K562 (cell line): ENCODE results near the gene C4orf50. TPM values are rescaled to one million over a fixed set of nuclear protein-coding genes. Genes with fewer than 3 reads are reported as not detected.

Experiments used
- ATAC-seq: fragments of 200-7000 bp; cut with Tn5 transposase; 3 replicates; pipeline ENCODE4 v1.9.1; 2020; ENCODE audit warnings: moderate library complexity
- BruUV-seq: library from RNA; stranded (reverse); fragments of 400-500 nt; replicated peaks from 2 replicates; lab custom pipeline; 2021; lab: Mats Ljungman, UMichigan
- CTCF ChIA-PET: fragments of 300-600 bp; formaldehyde crosslinking; extraction: SDS; loops from one replicate; lab custom pipeline; 2021; ENCODE audit warnings: low intra/inter-chr PET ratio; lab: Yijun Ruan, JAX
- POLR2A ChIA-PET: fragments of 300-600, 350-650 bp; sonication (Branson Sonifier 250); formaldehyde crosslinking; extraction: SDS; loops from one replicate; lab custom pipeline; 2021; ENCODE audit warnings: antibody characterized with exemption, inconsistent platforms; lab: Yijun Ruan, JAX
- DNase-seq, 4 experiments: peaks; one replicate each; pipeline versions ENCODE4 v3.0.0 to v3.0.0-alpha.2; 2011 to 2018; ENCODE audit warnings: low spot score in 3 of 4, mixed read lengths in 3 of 4; ENCODE audit errors: extremely low read depth in 1 of 4
- FAIRE-seq: peaks from 2 replicates; lab custom pipeline; 2011; peaks lifted over from hg19 to GRCh38; lab: Jason Lieb, UNC
- H2AFZ ChIP-seq: 2 replicates; pipeline ENCODE4 v1.6.0; 2011; ENCODE audit warnings: low read depth, low read length, control low read depth, inconsistent platforms
- H3K27ac ChIP-seq: fragments of 200-600 bp; 3 replicates; pipeline ENCODE4 v1.8.0; 2011; ENCODE audit warnings: low read depth, mild to moderate bottlenecking, control low read depth, inconsistent platforms, low read length, moderate library complexity, mixed read lengths; ENCODE audit errors: extremely low read depth
- H3K27me3 ChIP-seq, 2 experiments: fragments of 300-600 bp in 1 of 2; 2 replicates in 1 of 2; 3 replicates in 1 of 2; pipeline versions ENCODE4 v1.6.0 to v1.8.0; 2011; ENCODE audit warnings: inconsistent platforms in 2 of 2, low read length in 2 of 2, mild to moderate bottlenecking in 1 of 2, mixed read lengths in 1 of 2, moderate library complexity in 1 of 2; ENCODE audit not compliant: control insufficient read depth in 2 of 2, insufficient read depth in 2 of 2
- H3K36me3 ChIP-seq: fragments of 300-600 bp; 3 replicates; pipeline ENCODE4 v1.8.0; 2011; ENCODE audit warnings: mild to moderate bottlenecking, low read length, inconsistent platforms; ENCODE audit not compliant: control insufficient read depth, insufficient read depth
- H3K4me1 ChIP-seq, 2 experiments: fragments of 200-600 bp in 1 of 2; replicated peaks in 1 of 2; 2 replicates in 1 of 2; 3 replicates in 1 of 2; pipeline versions ENCODE4 v1.5.1 to v1.8.0; 2011; ENCODE audit warnings: inconsistent platforms in 2 of 2, low read length in 2 of 2, mild to moderate bottlenecking in 1 of 2, mixed read lengths in 1 of 2, moderate library complexity in 1 of 2; ENCODE audit not compliant: control insufficient read depth in 2 of 2, insufficient read depth in 2 of 2
- H3K4me2 ChIP-seq: 2 replicates; pipeline ENCODE4 v1.6.1; 2011; ENCODE audit warnings: low read length, control low read depth, inconsistent platforms, mixed read lengths; ENCODE audit not compliant: insufficient read depth
- H3K4me3 ChIP-seq: fragments of 200-600 bp; sonication (generic), shearing (Covaris generic); 2 replicates; pipeline ENCODE4 v1.5.1; 2016; ENCODE audit warnings: control low read depth, inconsistent platforms
- H3K79me2 ChIP-seq: fragments of 200-600 bp; 3 replicates; pipeline ENCODE4 v1.8.0; 2011; ENCODE audit warnings: low read length, inconsistent platforms; ENCODE audit not compliant: control insufficient read depth, insufficient read depth
- H3K9ac ChIP-seq, 2 experiments: 2 replicates each; pipeline versions ENCODE4 v1.6.0 to v1.6.1; 2011; ENCODE audit warnings: low read depth in 2 of 2, low read length in 2 of 2, control low read depth in 1 of 2, inconsistent platforms in 1 of 2, mild to moderate bottlenecking in 1 of 2, mixed read lengths in 1 of 2; ENCODE audit not compliant: insufficient read depth in 1 of 2
- H3K9me1 ChIP-seq: one replicate; pipeline ENCODE4 v1.6.0; 2011; ENCODE audit warnings: inconsistent platforms, mild to moderate bottlenecking, low read length, moderate library complexity; ENCODE audit not compliant: control insufficient read depth, insufficient read depth
- H3K9me3 ChIP-seq: replicated peaks from 2 replicates; pipeline ENCODE4 v1.5.1; 2011; ENCODE audit warnings: low read depth, low read length, inconsistent platforms; ENCODE audit not compliant: control insufficient read depth, insufficient read depth
- H4K20me1 ChIP-seq: replicated peaks from 2 replicates; pipeline ENCODE4 v1.6.1; 2011; ENCODE audit warnings: low read length, inconsistent platforms, mixed read lengths; ENCODE audit not compliant: control insufficient read depth, insufficient read depth
- C11orf30 ChIP-seq: fragments of 450-650 bp; IDR thresholded peaks from 2 replicates; pipeline ENCODE4 v1.6.1; 2016; ENCODE audit warnings: low read depth, mild to moderate bottlenecking
- E2F3 ChIP-seq: fragments of 250-450 bp; sonication (Bioruptor Pico); IDR thresholded peaks from 2 replicates; pipeline ENCODE4 v1.4.0; 2020; ENCODE audit warnings: mild to moderate bottlenecking
- MEIS2 ChIP-seq: fragments of 450-650 bp; IDR thresholded peaks from 2 replicates; pipeline ENCODE4 v1.6.1; 2014; ENCODE audit warnings: mild to moderate bottlenecking; ENCODE audit not compliant: partially characterized antibody
- ZKSCAN1 ChIP-seq: fragments of 150-350 bp; IDR thresholded peaks from 2 replicates; pipeline ENCODE4 v1.6.1; 2016; ENCODE audit warnings: low read depth, low read length
- ZNF584 ChIP-seq: fragments of 200-800 bp; sonication (Bioruptor generic); IDR thresholded peaks from 2 replicates; pipeline ENCODE4 v1.6.1; 2016; ENCODE audit warnings: low read depth, mild to moderate bottlenecking, missing genetic modification characterization, missing compliant biosample characterization
- WGBS: fragments of 100-300 bp; shearing (Covaris generic); methylation state at CpG from one replicate; pipeline ENCODE4 v1.1.6; 2016; ENCODE audit warnings: low coverage, mixed read lengths; ENCODE audit not compliant: insufficient coverage; ENCODE audit errors: missing lambda C conversion rate; 5-methylcytosine and 5-hydroxymethylcytosine counted together
- in situ Hi-C: fragments of 300-500 bp; cut with MboI; formaldehyde crosslinking; loops from 4 replicates; pipeline ENCODE4 v1.15.0; 2018; ENCODE audit warnings: inconsistent platforms, mixed read lengths
- intact Hi-C: fragments of 100-400 bp; cut with micrococcal nuclease; formaldehyde crosslinking; loops from 2 replicates; pipeline ENCODE4 v1.14.2; 2022
- polyA plus RNA-seq, 8 experiments: library from polyadenylated mRNA; depleted of rRNA in 4 of 8; stranded (reverse) in 5 of 8; unstranded in 3 of 8; fragments of >200 nt; fragmentation: Nextera tagmentation in 2 of 8; fragmentation: Illumina TruSeq in 1 of 8; extraction: Ambion mirVana in 2 of 8; extraction: Trizol in 1 of 8; gene quantifications; 2 replicates each; pipeline versions ENCODE4 v1.2.1 to v1.2.3, GENCODE V29; 2011 to 2014; ENCODE audit warnings: inconsistent platforms in 1 of 8, missing spikeins in 1 of 8
- total RNA-seq, 7 experiments: library from RNA; depleted of rRNA in 6 of 7; stranded (reverse); fragments of >200 nt in 6 of 7; fragmentation: Illumina TruSeq in 2 of 7; extraction: Trizol in 2 of 7; gene quantifications; 2 replicates each; pipeline versions ENCODE4 v1.2.1 to v1.2.3, GENCODE V29; 2011 to 2021; ENCODE audit warnings: low replicate concordance in 1 of 7
- TF ChIP-seq, protein P1 (sequence below), 2 experiments: fragments of 250-450 bp in 1 of 2; fragments of 450-650 bp in 1 of 2; sonication (Bioruptor Pico) in 1 of 2; IDR thresholded peaks; 2 replicates each; pipeline versions ENCODE4 v1.6.1 to v1.8.0; 2016 to 2021; ENCODE audit warnings: mild to moderate bottlenecking in 2 of 2, moderate library complexity in 2 of 2, missing compliant biosample characterization in 1 of 2, missing genetic modification characterization in 1 of 2

C4orf50 gene
- total and polyA plus RNA-seq, 9 of the 15 experiments (the other 6 are each of a cell fraction or from before 2014, with no cell fraction given): not detected

DNA sequence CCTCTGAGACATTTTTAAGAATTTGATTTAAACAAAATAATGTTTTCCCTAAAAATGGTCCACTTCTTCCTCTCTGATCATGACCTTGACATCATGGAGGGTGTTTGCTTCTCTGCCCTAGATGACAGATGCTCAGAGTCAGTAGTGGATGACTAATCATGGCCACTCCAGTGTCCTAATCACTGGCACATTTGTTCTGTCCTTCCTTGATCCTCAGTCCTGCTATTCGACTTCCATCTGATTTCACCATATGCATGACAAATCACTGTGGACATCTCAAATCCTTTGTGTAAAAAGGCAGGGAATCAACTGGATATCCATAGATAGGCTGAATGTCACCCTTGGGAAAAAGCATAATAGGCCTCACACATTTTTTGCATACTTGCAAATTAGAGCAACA lies 134.3 kb downstream of the C4orf50 start:
- H3K4me3 ChIP-seq: no peak overlapping the region

DNA sequence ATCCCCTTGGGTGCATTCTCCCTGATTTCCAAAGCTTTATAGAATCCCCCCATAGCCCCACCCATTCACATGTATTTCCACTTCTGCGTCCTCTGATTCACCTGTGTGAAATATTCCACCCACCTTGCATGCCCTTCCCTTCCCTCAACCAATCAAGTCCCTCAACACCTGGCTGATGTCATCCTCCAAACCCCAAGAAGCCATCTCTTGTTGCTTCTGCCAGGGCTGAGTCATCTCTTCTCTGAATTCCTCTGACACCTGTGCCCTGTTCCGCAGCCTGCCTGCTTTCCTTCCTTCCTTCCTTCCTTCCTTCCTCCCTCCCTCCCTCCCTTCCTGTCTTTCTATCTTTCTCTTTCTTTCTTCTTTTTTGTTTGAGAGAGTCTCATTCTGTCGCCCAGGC lies 135.3 kb downstream of the C4orf50 start:
- DNase-seq: no peak
- Histone ChIP-seq H3K9ac (no peak overlapping the region), H3K4me2 (no peak overlapping the region), H4K20me1 (no peaks in the 10 kb centered on the region; the same call in 1 of the 2 replicates), H2AFZ (no peak overlapping the region), H3K27me3 (peaks cover 0 to 18% of the 10 kb centered on the region in 2 experiments; a peak in 2 of 5 replicates), H3K79me2 (no peaks in the 10 kb centered on the region), H3K27ac (no peak overlapping the region), H3K9me3 (no peaks in the 10 kb centered on the region), H3K4me3 (no peak overlapping the region), H3K9me1 (no peaks in the 10 kb centered on the region), H3K4me1 (peaks cover 0 to 9% of the 10 kb centered on the region in 2 experiments; a peak in 2 of 5 replicates), H3K36me3 (no peaks in the 10 kb centered on the region)
- CTCF ChIA-PET: no interaction called here
- POLR2A ChIA-PET: no interaction called here
- BruUV-seq: no TSS peak
- no peak for FAIRE-seq
- 5% methylated on average over 2 of the region's 3 CpGs for WGBS
- ATAC-seq: no peak
- in situ Hi-C loops: no loop called here
- intact Hi-C loops: no loop called here
- TF ChIP-seq MEIS2 (no peak), ZKSCAN1 (no peak), E2F3 (no peak)
- TF ChIP-seq, protein P1, sequence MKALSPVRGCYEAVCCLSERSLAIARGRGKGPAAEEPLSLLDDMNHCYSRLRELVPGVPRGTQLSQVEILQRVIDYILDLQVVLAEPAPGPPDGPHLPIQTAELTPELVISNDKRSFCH (CRISPR knock-in tag; IDR thresholded peaks at IDR 0.05): no peak
- TF ChIP-seq, protein P1 (tag; IDR thresholded peaks at IDR 0.05): no peak

More for the DNA sequence above, 134.3 kb downstream of the C4orf50 start:
- Histone ChIP-seq H3K27ac (no peak overlapping the region), H3K36me3 (no peaks in the 10 kb centered on the region), H3K9me1 (no peaks in the 10 kb centered on the region), H2AFZ (no peak overlapping the region), H3K79me2 (no peaks in the 10 kb centered on the region), H3K4me2 (no peak overlapping the region), H3K27me3 (peaks cover 0 to 20% of the 10 kb centered on the region in 2 experiments; a peak in 2 of 5 replicates), H3K4me1 (peaks cover 0 to 14% of the 10 kb centered on the region in 2 experiments; a peak in 2 of 5 replicates), H4K20me1 (no peaks in the 10 kb centered on the region; the same call in 1 of the 2 replicates), H3K9ac (no peak overlapping the region), H3K9me3 (no peaks in the 10 kb centered on the region)
- intact Hi-C loops: no loop called here
- FAIRE-seq (no peak), DNase-seq (no peak), ATAC-seq (no peak)
- no peak for TF ChIP-seq ZNF584 (CRISPR knock-in tag)
- peak; percentile 19; the same call in 1 of the 2 replicates for TF ChIP-seq C11orf30
- WGBS: 0% methylated on average over 1 of the region's 1 CpG
- in situ Hi-C loops: no loop called here
- CTCF ChIA-PET: no interaction called here
- POLR2A ChIA-PET: no interaction called here
- BruUV-seq: no TSS peak
